CD14-positive monocyte (primary cell): Measurements from ENCODE around the gene PTPRN2. TPM values are rescaled to one million over a fixed set of nuclear protein-coding genes. Genes with fewer than 3 reads are reported as not detected.

Experiments used
- DNase-seq, 3 donors: peaks; one replicate each; pipeline ENCODE4 v3.0.0-alpha.2; 2011 to 2022
- H2AFZ ChIP-seq: 2 replicates; pipeline ENCODE4 v1.6.0; 2012; ENCODE audit warnings: mild to moderate bottlenecking, low read depth, low read length, inconsistent platforms; ENCODE audit not compliant: insufficient read depth, poor library complexity, severe bottlenecking
- H3K27ac ChIP-seq, 2 donors: 1 replicate in 1 of 2; 2 replicates in 1 of 2; pipeline ENCODE4 v1.5.1; 2012 to 2013; ENCODE audit warnings: low read length in 2 of 2, control low read depth in 1 of 2, inconsistent platforms in 1 of 2, low read depth in 1 of 2, mild to moderate bottlenecking in 1 of 2
- H3K27me3 ChIP-seq, 2 donors: one replicate each; pipeline versions ENCODE4 v1.6.0 to v1.6.1; 2011 to 2013; ENCODE audit warnings: low read length in 2 of 2; ENCODE audit not compliant: control insufficient read depth in 2 of 2, insufficient read depth in 2 of 2
- H3K36me3 ChIP-seq, 2 donors: replicated peaks in 1 of 2; 1 replicate in 1 of 2; 2 replicates in 1 of 2; pipeline versions ENCODE4 v1.5.1 to v1.6.1; 2012 to 2013; ENCODE audit warnings: low read length in 2 of 2, control low read depth in 1 of 2, inconsistent platforms in 1 of 2, mild to moderate bottlenecking in 1 of 2; ENCODE audit not compliant: insufficient read depth in 2 of 2, control insufficient read depth in 1 of 2
- H3K4me1 ChIP-seq, 2 donors: 1 replicate in 1 of 2; 2 replicates in 1 of 2; pipeline versions ENCODE4 v1.5.1 to v1.6.1; 2012 to 2013; ENCODE audit warnings: low read length in 2 of 2, control low read depth in 1 of 2, inconsistent platforms in 1 of 2, mild to moderate bottlenecking in 1 of 2, moderate library complexity in 1 of 2; ENCODE audit not compliant: insufficient read depth in 2 of 2, control insufficient read depth in 1 of 2
- H3K4me2 ChIP-seq: replicated peaks from 2 replicates; pipeline ENCODE3; 2012; ENCODE audit warnings: low read length, moderate library complexity, mild to moderate bottlenecking; ENCODE audit not compliant: poor library complexity, severe bottlenecking; ENCODE audit errors: extremely low read depth
- H3K4me3 ChIP-seq, 3 experiments: fragments of 200-600 bp in 1 of 3; sonication (generic) in 1 of 3; replicated peaks in 1 of 3; 1 replicate in 2 of 3; 2 replicates in 1 of 3; pipeline ENCODE4 v1.5.1; 2011 to 2013; ENCODE audit warnings: low read length in 3 of 3, mild to moderate bottlenecking in 3 of 3, control low read depth in 2 of 3, low read depth in 2 of 3, inconsistent platforms in 1 of 3, moderate library complexity in 1 of 3
- H3K79me2 ChIP-seq: 2 replicates; pipeline ENCODE4 v1.6.0; 2012; ENCODE audit warnings: mild to moderate bottlenecking, control low read depth, inconsistent platforms, low read length, moderate library complexity; ENCODE audit not compliant: insufficient read depth
- H3K9ac ChIP-seq: 2 replicates; pipeline ENCODE4 v1.6.0; 2017; ENCODE audit warnings: low read length, mild to moderate bottlenecking; ENCODE audit not compliant: insufficient read depth, poor library complexity, severe bottlenecking
- H3K9me3 ChIP-seq, 2 donors: replicated peaks in 1 of 2; 1 replicate in 1 of 2; 2 replicates in 1 of 2; pipeline versions ENCODE4 v1.5.1 to v1.6.1; 2012 to 2013; ENCODE audit warnings: low read length in 2 of 2, control low read depth in 1 of 2; ENCODE audit not compliant: control insufficient read depth in 1 of 2, insufficient read depth in 1 of 2
- H4K20me1 ChIP-seq: 2 replicates; pipeline ENCODE4 v1.6.0; 2012; ENCODE audit warnings: mild to moderate bottlenecking, low read length, control low read depth, moderate library complexity; ENCODE audit not compliant: insufficient read depth
- H3K27ac Mint-ChIP-seq, 7 donors: one replicate each; pipeline ENCODE4 v1.8.0; 2020; ENCODE audit warnings: mild to moderate bottlenecking in 7 of 7, mixed read lengths in 7 of 7, moderate library complexity in 6 of 7, inconsistent platforms in 2 of 7
- H3K27me3 Mint-ChIP-seq, 3 donors: one replicate each; pipeline ENCODE4 v1.8.0; 2021 to 2022; ENCODE audit warnings: low read depth in 3 of 3, mild to moderate bottlenecking in 3 of 3, mixed read lengths in 3 of 3, moderate library complexity in 3 of 3, inconsistent platforms in 1 of 3
- H3K36me3 Mint-ChIP-seq, 2 donors: one replicate each; pipeline ENCODE4 v1.8.0; 2020; ENCODE audit warnings: mixed read lengths in 2 of 2, inconsistent platforms in 1 of 2, mild to moderate bottlenecking in 1 of 2
- H3K4me1 Mint-ChIP-seq: one replicate; pipeline ENCODE4 v1.8.0; 2020; ENCODE audit warnings: mild to moderate bottlenecking, mixed read lengths
- H3K4me3 Mint-ChIP-seq, 2 donors: one replicate each; pipeline ENCODE4 v1.8.0; 2020; ENCODE audit warnings: mild to moderate bottlenecking in 2 of 2, mixed read lengths in 2 of 2, moderate library complexity in 1 of 2
- H3K9me3 Mint-ChIP-seq, 7 donors: one replicate each; pipeline ENCODE4 v1.8.0; 2020 to 2022; ENCODE audit warnings: mixed read lengths in 7 of 7, mild to moderate bottlenecking in 6 of 7, moderate library complexity in 6 of 7, inconsistent platforms in 2 of 7
- WGBS: methylation state at CpG from one replicate; pipeline ENCODE4 v1.1.5; 2013; ENCODE audit warnings: missing lambda C conversion rate; ENCODE audit not compliant: insufficient coverage; 5-methylcytosine and 5-hydroxymethylcytosine counted together
- intact Hi-C, 2 donors: fragments of 100-400 bp; cut with micrococcal nuclease; formaldehyde crosslinking; loops; one replicate each; pipeline versions ENCODE4 v1.15.0 to v1.15.1; 2023
- polyA plus RNA-seq, 3 donors: library from polyadenylated mRNA; depleted of rRNA in 1 of 3; unstranded in 2 of 3; stranded (reverse) in 1 of 3; fragments of 300-500 nt in 2 of 3; fragments of >200 nt in 1 of 3; fragmentation: Illumina TruSeq in 2 of 3; gene quantifications; 1 replicate in 2 of 3; 2 replicates in 1 of 3; pipeline ENCODE4 v1.2.3, GENCODE V29; 2012 to 2021
- TF ChIP-seq, protein P1 (sequence below): fragments of 200-600 bp; IDR thresholded peaks from one replicate; pipeline ENCODE4 v1.8.0; 2022; ENCODE audit warnings: antibody characterized with exemption, mild to moderate bottlenecking

The PTPRN2 gene
- polyA plus RNA-seq, 3 donors, result 0.25 to 1.4 (median 0.97) TPM

DNA sequence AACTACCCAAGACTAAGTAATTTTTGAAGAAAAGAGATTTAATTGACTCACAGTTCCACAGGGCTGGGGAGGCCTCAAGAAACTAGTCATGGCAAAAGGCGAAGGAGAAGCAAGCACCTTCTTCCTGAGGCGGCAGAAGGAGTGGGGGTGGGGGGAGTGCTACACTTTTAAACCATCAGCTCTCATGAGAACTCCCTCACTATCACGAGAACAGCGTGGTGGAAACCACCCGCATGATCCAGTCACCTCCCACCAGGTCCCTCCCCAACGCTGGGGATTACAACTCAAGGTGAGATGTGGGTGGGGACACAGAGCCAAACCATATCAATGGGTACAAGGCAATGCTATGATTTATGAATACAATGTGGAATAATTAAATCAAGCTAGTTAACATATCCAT lies 241.9 kb downstream of the PTPRN2 start:
- TF ChIP-seq, protein P1, sequence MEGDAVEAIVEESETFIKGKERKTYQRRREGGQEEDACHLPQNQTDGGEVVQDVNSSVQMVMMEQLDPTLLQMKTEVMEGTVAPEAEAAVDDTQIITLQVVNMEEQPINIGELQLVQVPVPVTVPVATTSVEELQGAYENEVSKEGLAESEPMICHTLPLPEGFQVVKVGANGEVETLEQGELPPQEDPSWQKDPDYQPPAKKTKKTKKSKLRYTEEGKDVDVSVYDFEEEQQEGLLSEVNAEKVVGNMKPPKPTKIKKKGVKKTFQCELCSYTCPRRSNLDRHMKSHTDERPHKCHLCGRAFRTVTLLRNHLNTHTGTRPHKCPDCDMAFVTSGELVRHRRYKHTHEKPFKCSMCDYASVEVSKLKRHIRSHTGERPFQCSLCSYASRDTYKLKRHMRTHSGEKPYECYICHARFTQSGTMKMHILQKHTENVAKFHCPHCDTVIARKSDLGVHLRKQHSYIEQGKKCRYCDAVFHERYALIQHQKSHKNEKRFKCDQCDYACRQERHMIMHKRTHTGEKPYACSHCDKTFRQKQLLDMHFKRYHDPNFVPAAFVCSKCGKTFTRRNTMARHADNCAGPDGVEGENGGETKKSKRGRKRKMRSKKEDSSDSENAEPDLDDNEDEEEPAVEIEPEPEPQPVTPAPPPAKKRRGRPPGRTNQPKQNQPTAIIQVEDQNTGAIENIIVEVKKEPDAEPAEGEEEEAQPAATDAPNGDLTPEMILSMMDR, result no peak
- H3K27ac Mint-ChIP-seq, result no peak overlapping the region
- peaks cover 15 to 36% of the 10 kb centered on the region in 2 donors for H3K9me3 ChIP-seq
- no peak overlapping the region for H3K9ac ChIP-seq
- H3K36me3 ChIP-seq, result no peaks in the 10 kb centered on the region
- no CpG with 5 or more reads among the region's 6 CpGs for whole genome bisulfite sequencing
- no peaks in the 10 kb centered on the region for H3K36me3 Mint-ChIP-seq
- no peak overlapping the region for H3K4me3 Mint-ChIP-seq
- no peak overlapping the region for H3K4me2 ChIP-seq
- H3K79me2 ChIP-seq, result no peaks in the 10 kb centered on the region
- H3K4me1 ChIP-seq, result no peaks in the 10 kb centered on the region
- no peak overlapping the region for H2AFZ ChIP-seq
- no peaks in the 10 kb centered on the region for H3K27me3 ChIP-seq
- no peaks in the 10 kb centered on the region for H4K20me1 ChIP-seq
- peaks cover 14 to 31% (median 26%) of the 10 kb centered on the region in 7 donors for H3K9me3 Mint-ChIP-seq
- no peak overlapping the region for H3K4me3 ChIP-seq
- H3K4me1 Mint-ChIP-seq, result no peaks in the 10 kb centered on the region
- H3K27me3 Mint-ChIP-seq, result no peaks in the 10 kb centered on the region
- intact Hi-C loops, result no loop called here
- no peak overlapping the region for H3K27ac ChIP-seq
- no peak for DNase-seq

DNA sequence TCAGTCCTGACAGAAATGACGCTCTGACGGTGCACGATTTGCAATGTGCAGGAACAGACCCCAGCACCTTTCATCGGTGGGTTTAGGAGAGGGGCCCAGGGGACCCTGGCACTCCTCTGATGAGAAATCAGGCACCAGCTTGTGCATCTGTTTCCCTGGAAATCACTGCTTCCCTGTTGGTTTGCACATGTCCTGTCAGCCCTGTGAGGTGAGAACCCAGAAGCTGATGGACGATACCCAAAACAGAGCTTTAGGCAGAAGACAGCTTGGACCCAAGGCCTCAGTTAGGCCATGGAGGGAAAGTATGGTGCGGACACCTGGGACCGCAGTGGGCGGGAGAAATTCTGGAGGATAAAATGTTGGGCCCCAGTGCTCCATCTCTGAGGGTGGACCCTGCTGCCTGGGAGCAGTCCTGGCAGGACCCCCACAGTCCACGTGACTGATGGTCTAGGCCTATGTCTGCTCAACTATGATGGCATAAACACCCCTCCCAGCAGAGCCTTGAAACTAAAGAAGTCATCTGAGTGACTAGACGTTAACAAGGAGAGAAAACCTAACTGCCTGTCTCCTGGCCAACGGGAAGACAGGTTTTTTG lies 242.8 kb downstream of the PTPRN2 start:
- Histone ChIP-seq H3K36me3 (no peaks in the 10 kb centered on the region), H4K20me1 (no peaks in the 10 kb centered on the region), H3K9me3 (peaks cover 15 to 41% of the 10 kb centered on the region in 2 donors), H3K4me3 (no peak overlapping the region), H3K4me2 (no peak overlapping the region), H3K27me3 (no peaks in the 10 kb centered on the region), H3K79me2 (no peaks in the 10 kb centered on the region), H3K27ac (no peak overlapping the region), H3K9ac (no peak overlapping the region), H3K4me1 (no peaks in the 10 kb centered on the region), H2AFZ (no peak overlapping the region)
- Mint-ChIP-seq H3K4me3 (no peak overlapping the region), H3K36me3 (no peaks in the 10 kb centered on the region), H3K9me3 (peaks cover 15 to 40% (median 31%) of the 10 kb centered on the region in 7 donors), H3K27me3 (no peaks in the 10 kb centered on the region), H3K27ac (peak overlapping the region in 1 of 7 donors; percentile 43), H3K4me1 (no peaks in the 10 kb centered on the region)
- TF ChIP-seq, protein P1, result no peak
- intact Hi-C loops, result no loop called here
- WGBS, result 85% methylated on average over 11 of the region's 11 CpGs
- no peak for DNase-seq
